NCI-H1417 (cell line): Measurements from ENCODE around the gene NFATC1.

Experiments used
- DNase-seq, 3 experiments: peaks; one replicate each; lab custom pipeline; 2025; lab: John Stamatoyannopoulos, UW

Gene NFATC1

GRCh38 chr18:79507546-79508480, 112.1 kb downstream of the NFATC1 start:
- peak in 2 of 3 experiments; percentile 50 to 74 for DNase-seq

- no peak for DNase-seq
These were observed 113.1 kb downstream of the NFATC1 start for GRCh38 chr18:79508565-79509535.

DNA sequence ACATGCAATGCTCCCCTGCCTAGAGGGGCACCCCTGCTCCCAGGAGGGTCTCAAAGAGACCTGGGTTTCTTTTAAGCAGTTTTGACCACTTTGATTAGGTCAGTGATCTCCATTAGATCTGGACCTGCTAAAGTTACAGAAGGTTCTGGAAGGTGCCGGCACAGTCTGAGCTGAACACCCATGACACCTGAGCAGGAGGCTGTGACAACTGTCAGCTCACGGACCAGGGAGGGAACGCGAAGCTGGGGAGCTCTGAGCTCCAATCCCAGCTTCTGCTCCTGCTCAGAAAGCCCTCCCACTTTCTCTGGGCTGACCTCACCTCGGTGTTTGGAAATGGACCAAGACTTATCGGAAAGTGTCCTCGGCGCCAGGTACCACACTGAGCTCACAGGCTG, 113.8 kb downstream of the NFATC1 start:
- no peak for DNase-seq

- DNase-seq, result no peak
These were observed 114.4 kb downstream of the NFATC1 start for GRCh38 chr18:79510046-79510685.

- no peak for DNase-seq
These were observed 115.1 kb downstream of the NFATC1 start for GRCh38 chr18:79510731-79511241.

- no peak for DNase-seq
These were observed 115.5 kb downstream of the NFATC1 start for GRCh38 chr18:79511271-79511670.

GRCh38 chr18:79511671-79512301, 116.1 kb downstream of the NFATC1 start:
- DNase-seq, result no peak

DNA sequence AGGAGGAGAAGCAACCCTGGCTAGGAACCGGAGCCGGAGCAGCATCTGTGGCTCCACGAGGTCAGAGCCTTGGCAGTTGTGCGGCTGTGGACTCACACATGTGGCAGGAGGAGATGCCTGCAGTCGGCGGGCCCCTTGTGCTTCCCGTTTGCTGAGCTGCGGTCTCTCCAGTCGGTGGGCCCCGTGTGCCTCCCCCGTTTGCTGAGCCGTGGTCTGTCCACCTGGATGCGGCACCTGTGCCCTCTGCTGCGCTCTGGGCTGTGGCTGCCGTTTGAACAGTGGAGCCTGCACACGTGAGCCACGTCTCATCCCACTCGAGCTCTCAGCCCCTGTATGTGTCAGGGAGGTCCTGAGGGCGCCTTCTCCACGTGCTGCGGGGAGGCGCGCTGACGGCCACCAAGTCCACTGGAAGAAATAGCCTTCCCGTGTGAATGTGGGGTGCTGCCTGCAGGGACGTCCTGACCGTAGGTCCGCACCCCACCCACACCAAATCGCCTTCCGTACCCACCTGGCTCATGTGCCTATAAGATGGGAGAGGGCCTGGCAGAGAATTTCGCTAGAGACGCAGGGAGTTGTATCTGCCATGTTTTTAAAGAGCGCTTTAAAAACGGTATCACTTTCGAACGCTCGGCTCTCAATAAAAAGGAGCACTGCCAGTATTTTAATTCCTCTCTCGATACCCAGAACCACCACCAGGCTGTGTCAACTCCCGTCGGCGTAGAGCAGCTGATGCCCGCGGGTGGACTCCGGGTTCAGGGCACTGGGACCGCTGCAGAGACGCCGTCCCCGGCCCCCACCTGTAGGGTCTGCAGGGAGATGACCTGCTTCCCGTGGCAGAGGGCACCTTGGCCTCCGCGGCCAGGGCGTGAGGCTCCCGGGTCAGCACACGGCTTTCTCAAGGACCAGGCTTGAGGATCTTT, 117.0 kb downstream of the NFATC1 start:
- DNase-seq, result no peak

DNA sequence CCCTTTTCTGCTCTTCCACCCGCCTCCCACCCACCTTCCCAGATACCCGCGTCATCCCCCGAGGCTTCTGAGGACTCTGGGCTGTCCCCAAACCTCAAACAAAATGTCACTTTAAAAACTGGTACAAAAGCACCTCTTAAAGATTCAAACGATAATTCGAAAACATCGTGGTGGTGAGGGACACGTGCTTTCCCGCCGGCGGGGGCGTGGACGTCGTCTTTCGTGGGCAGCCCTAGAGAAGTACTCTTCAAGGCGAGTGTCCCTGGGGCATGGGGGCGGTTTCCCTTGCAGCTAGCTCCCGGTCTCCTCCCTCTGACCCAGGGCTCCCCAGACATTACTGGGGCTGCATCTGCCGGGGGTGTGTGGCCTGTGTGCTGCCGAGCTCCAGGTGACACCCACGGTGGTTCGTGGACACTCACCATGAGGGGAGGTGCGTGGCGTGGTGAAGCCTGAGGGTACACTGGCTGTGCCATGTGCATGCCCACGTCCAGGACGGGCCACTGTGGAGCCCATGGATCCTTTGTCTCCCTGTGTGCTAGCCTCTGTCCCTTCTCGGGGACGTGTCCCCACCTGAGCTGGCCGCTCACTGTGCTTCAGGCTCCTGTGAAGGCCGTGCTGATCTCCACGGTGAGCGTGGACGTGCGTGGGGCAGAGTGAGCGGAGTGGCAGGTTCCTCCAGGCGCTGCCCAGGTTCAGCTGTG, 117.8 kb downstream of the NFATC1 start:
- no peak for DNase-seq

DNA sequence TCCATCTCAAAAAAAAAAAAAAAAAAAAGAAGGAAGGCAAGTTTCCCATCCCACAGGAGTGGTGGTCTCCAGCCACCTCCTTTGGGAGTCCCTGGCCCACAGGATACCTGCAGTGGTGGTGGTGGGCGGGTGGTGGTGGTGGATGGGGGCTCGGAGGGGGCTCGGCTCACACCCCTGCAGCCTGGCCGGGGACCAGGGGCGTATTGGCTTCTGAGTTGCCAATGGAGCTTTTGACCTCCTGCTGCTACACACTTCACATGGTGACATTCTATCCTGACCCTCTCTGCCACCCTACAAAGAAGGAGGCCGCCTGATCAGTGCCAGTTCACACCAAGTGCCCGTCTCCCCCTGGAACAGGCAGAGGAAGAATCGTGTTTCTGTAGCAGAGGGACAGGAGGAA, 119.6 kb downstream of the NFATC1 start:
- no peak for DNase-seq

DNA sequence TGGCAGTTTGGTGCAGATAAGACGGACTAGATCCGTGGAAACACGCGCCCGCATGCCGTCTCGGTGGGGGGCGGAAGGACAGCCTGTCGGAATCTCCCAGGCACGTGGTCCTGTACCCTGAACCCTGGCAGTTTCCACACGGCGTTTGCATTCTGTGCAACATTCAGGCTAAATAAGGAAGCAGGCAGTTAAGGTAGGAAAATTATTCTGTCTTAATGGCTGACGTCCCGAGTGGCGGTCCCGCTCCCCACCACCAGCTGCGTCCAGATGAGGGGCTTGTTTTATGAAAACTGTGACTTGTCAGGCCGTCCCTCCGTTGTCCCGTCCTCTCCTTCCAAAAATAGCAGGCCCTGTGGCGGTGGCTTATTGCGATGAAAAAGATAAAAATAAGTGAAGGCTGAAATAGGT, 120.2 kb downstream of the NFATC1 start:
- no peak for DNase-seq

DNA sequence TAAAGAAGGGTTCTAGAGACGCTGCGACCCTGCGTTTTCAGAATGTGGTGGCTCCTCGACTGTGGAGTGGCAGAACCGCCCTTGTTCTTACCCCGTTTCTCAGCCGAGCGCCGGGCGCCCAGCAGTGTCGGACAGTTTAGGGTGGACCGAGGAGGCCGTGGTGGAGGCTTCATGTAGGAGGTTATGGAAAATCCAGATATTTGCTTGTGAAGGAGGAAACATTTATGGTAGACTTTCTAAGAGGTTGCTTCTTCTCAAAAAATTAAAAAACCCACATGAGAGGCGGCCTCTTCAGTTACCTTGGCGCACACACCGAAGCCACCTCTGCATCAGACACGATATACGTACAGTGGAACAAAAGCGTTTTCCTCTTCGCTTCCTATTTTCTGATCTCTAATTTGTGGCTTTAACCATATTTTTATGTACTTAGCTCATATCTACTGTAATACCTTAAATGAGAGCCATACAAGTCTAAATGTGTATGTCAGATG, 120.8 kb downstream of the NFATC1 start:
- peak in 1 of 3 experiments; percentile 51 for DNase-seq

DNA sequence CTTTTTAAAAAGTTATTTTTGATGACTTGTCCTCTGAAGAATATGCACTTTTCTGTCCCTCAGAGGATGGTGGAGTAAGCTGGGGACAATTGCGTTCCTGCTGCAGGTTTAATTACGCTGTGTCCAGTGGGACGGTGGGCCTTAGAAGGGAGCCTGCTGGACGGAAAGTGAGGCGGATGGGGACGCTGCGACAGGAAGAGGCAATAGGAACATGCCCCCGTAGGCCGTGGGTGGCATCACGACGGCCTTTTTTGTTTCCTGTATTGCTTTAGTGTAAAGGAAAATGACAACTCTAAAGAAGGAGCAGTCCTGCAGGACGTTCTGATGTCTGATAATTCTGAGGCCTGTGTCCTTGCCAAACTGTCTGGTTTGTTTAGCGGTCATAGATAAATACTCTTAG, 121.6 kb downstream of the NFATC1 start:
- DNase-seq, result no peak

DNA sequence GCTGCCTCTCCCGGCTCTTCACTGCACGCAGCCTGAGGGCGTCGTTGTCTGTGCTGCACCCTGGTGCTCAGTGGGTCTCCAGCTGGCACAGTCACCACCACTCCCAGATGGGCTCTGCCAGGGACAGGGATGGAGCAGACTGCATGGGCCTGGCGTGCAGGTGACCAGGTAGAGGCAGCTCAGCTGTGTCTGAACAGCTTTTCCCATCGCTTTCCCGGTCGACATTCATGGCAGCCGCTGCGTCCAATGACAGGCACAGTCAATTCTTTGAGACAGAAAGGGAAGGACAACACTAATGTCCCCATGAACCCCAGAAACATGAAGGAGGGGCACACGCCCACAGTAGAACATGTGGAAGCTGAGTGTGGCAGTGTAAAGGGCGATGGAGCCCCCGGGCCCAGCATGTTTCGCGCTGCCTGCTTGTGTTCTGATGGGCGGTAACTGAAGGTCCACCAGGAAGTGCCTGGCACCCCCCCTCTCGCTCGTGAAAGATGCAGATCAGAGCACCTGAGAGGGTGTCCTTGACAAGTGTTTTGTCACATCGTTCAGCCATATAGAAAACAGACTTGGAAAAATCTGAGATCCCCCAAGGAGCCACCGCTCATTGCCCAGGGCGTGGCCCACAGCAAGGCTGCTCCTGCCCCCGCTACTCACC, 122.4 kb downstream of the NFATC1 start:
- no peak for DNase-seq

DNA sequence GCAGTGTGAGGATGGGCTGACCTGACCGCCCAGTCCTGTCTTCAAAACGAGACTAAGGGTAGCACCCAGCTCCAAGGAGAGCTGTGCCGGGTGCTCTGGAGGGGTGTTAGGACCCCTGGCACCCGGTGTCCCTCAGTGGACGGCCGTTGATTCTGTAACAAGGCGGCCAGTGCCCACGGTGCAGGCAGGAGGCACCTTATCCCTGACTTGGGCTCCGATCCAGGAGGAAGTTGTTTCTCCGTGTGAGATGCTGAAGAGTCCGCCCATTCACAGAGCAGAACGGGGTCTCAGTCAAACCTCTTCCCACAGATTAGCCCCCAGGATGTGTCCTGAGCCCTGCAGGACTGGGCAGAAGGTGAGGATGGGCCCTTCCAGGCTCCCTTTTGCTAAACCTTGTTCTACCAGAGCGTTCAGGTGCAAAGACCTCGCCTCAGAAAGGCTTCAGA, 123.0 kb downstream of the NFATC1 start:
- no peak for DNase-seq

- no peak for DNase-seq
These were observed 124.2 kb downstream of the NFATC1 start for GRCh38 chr18:79519751-79520477.

- DNase-seq, result no peak
These were observed 125.0 kb downstream of the NFATC1 start for GRCh38 chr18:79520478-79521390.
